A549 (cell line): ENCODE results near the gene RAP1A. TPM values are rescaled to one million over a fixed set of nuclear protein-coding genes. Genes with fewer than 3 reads are reported as not detected.

Source experiments
- ATAC-seq, 2 experiments: fragments of 200-7000 bp in 1 of 2; fragments of >200 bp in 1 of 2; cut with Nextera tagmentation in 1 of 2; cut with Tn5 transposase in 1 of 2; 3 replicates each; pipeline versions ENCODE4 v1.8.0 to v1.9.1; 2018 to 2020; ENCODE audit warnings: mild to moderate bottlenecking in 1 of 2, moderate library complexity in 1 of 2
- CTCF ChIA-PET: fragments of 300-600 bp; sonication (Branson Sonifier 250); formaldehyde crosslinking; extraction: SDS; loops from one replicate; lab custom pipeline; 2021; ENCODE audit warnings: antibody characterized with exemption, inconsistent platforms; lab: Yijun Ruan, JAX
- POLR2A ChIA-PET: fragments of 350-600 bp; formaldehyde crosslinking; extraction: SDS; loops from one replicate; lab custom pipeline; 2021; ENCODE audit warnings: antibody characterized with exemption, inconsistent platforms; lab: Yijun Ruan, JAX
- DNase-seq, 2 experiments: peaks; one replicate each; pipeline versions ENCODE4 v3.0.0 to v3.0.0-alpha.2; 2011 to 2016; ENCODE audit warnings: low read depth in 1 of 2, low spot score in 1 of 2
- FAIRE-seq: peaks from 2 replicates; lab custom pipeline; 2011; peaks lifted over from hg19 to GRCh38; lab: Jason Lieb, UNC
- H3K27ac ChIP-seq, 2 experiments: fragments of >200 bp; sonication (Bioruptor Twin); formaldehyde crosslinking; 3 replicates each; pipeline ENCODE4 v1.5.1; 2016 to 2017
- H3K4me1 ChIP-seq: fragments of >200 bp; sonication (Bioruptor Twin); formaldehyde crosslinking; 3 replicates; pipeline ENCODE4 v1.6.1; 2016
- H3K4me2 ChIP-seq: fragments of >200 bp; sonication (Bioruptor Twin); formaldehyde crosslinking; 3 replicates; pipeline ENCODE4 v1.6.1; 2016
- H3K4me3 ChIP-seq: fragments of >200 bp; sonication (Bioruptor Twin); formaldehyde crosslinking; 3 replicates; pipeline ENCODE4 v1.5.1; 2016
- H3K9me3 ChIP-seq: fragments of >200 bp; sonication (Bioruptor Twin); formaldehyde crosslinking; 3 replicates; pipeline ENCODE4 v1.6.1; 2016
- BCL3 ChIP-seq: fragments of >200 bp; sonication (Bioruptor Twin); formaldehyde crosslinking; IDR thresholded peaks from 3 replicates; pipeline ENCODE4 v1.6.1; 2016
- CBX8 ChIP-seq: fragments of 200-600 bp; sonication (generic); IDR thresholded peaks from 2 replicates; pipeline ENCODE4 v1.6.1; 2016
- CTCF ChIP-seq: fragments of >200 bp; sonication (Bioruptor Twin); formaldehyde crosslinking; IDR thresholded peaks from 3 replicates; pipeline ENCODE4 v1.5.1; 2016
- GATA3 ChIP-seq: IDR thresholded peaks from 2 replicates; pipeline ENCODE4 v1.6.1; 2012; ENCODE audit warnings: borderline replicate concordance
- HES2 ChIP-seq: fragments of >200 bp; sonication (Bioruptor Twin); formaldehyde crosslinking; IDR thresholded peaks from 2 replicates; pipeline ENCODE4 v1.6.1; 2016
- JUNB ChIP-seq: fragments of >200 bp; sonication (Bioruptor Twin); formaldehyde crosslinking; IDR thresholded peaks from 2 replicates; pipeline ENCODE4 v1.6.1; 2016
- MAX ChIP-seq: IDR thresholded peaks from 2 replicates; pipeline ENCODE4 v1.6.1; 2012
- MAZ ChIP-seq: fragments of 150-350 bp; IDR thresholded peaks from 2 replicates; pipeline ENCODE4 v1.6.1; 2014; ENCODE audit warnings: antibody characterized with exemption, low read depth, low read length, borderline replicate concordance
- MYC ChIP-seq: IDR thresholded peaks from 2 replicates; pipeline ENCODE4 v1.6.1; 2012; ENCODE audit warnings: mild to moderate bottlenecking, inconsistent platforms, low read length, improper control_type of control experiment, borderline replicate concordance
- NPAS2 ChIP-seq: fragments of 250-450 bp; sonication (Bioruptor Pico); IDR thresholded peaks from 2 replicates; pipeline ENCODE4 v1.8.0; 2022; ENCODE audit warnings: mild to moderate bottlenecking, moderate library complexity, borderline replicate concordance
- PHF8 ChIP-seq: fragments of 200-600 bp; sonication (generic); IDR thresholded peaks from 2 replicates; pipeline ENCODE4 v1.6.1; 2016; ENCODE audit warnings: low read depth, mild to moderate bottlenecking, antibody characterized with exemption, moderate library complexity, borderline replicate concordance
- POLR2A ChIP-seq: IDR thresholded peaks from 2 replicates; pipeline ENCODE4 v1.6.1; 2012; ENCODE audit warnings: mild to moderate bottlenecking, low read length
- RCOR1 ChIP-seq: fragments of 150-350 bp; IDR thresholded peaks from 2 replicates; pipeline ENCODE4 v1.6.1; 2014; ENCODE audit warnings: antibody characterized with exemption, low read length, low read depth
- SREBF2 ChIP-seq: fragments of 450-650 bp; IDR thresholded peaks from 2 replicates; pipeline ENCODE4 v1.6.1; 2014; ENCODE audit warnings: mild to moderate bottlenecking, moderate library complexity
- ZFP36 ChIP-seq: fragments of 450-650 bp; IDR thresholded peaks from 2 replicates; pipeline ENCODE4 v1.6.1; 2014; ENCODE audit warnings: borderline replicate concordance; ENCODE audit not compliant: partially characterized antibody
- ZNF302 ChIP-seq: fragments of 250-450 bp; sonication (Bioruptor Pico); IDR thresholded peaks from 2 replicates; pipeline ENCODE4 v1.9.0; 2021; ENCODE audit warnings: inconsistent platforms, mild to moderate bottlenecking, moderate library complexity
- ZSCAN20 ChIP-seq: fragments of 250-450 bp; sonication (Bioruptor Pico); IDR thresholded peaks from 2 replicates; pipeline ENCODE4 v1.8.0; 2022; ENCODE audit warnings: mild to moderate bottlenecking, moderate library complexity
- WGBS: methylation state at CpG from one replicate; pipeline ENCODE4 v1.1.6; 2017; ENCODE audit errors: missing lambda C conversion rate; 5-methylcytosine and 5-hydroxymethylcytosine counted together
- polyA plus RNA-seq, 4 experiments: library from polyadenylated mRNA; depleted of rRNA in 3 of 4; stranded (reverse); fragments of >200 nt; fragmentation: RNase III in 1 of 4; extraction: RNeasy Plus Mini Kit Qiagen cat#74134 plus additional on column Dnase treatment in 1 of 4; gene quantifications; 2 replicates in 3 of 4; 3 replicates in 1 of 4; pipeline ENCODE4 v1.2.3, GENCODE V29; 2011 to 2017
- TF ChIP-seq, protein P1 (sequence below): fragments of 150-350 bp; IDR thresholded peaks from 2 replicates; pipeline ENCODE4 v1.6.1; 2014; ENCODE audit warnings: low read depth, mild to moderate bottlenecking, low read length

Gene RAP1A
- polyA plus RNA-seq, 2 of the 4 experiments (the other 2 are of a cell fraction): 37.1 to 39.8 TPM

DNA sequence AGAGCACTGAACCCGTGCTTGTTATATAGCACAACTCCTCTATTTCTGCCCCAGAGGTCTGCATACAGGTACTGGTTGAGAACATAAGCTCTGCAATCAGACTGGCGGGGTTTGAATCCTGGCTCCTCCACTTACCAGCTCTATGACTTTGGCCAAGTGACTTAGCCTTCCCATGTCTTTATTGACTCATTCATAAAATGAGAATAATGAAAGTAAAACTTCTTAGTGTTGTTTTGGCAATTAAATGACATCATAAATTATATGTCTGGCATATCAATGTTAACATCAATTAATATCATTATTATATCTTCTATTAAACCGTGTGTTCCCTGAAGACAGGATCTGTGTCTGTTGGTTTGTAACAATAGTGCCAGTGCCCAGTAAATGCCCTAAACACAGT lies 115.3 kb downstream of the RAP1A start:
- TF ChIP-seq ZFP36: no peak
- TF ChIP-seq CBX8: no peak
- TF ChIP-seq HES2: no peak
- TF ChIP-seq RCOR1: no peak
- no peak for TF ChIP-seq POLR2A
- TF ChIP-seq ZSCAN20: no peak
- TF ChIP-seq, protein P1, sequence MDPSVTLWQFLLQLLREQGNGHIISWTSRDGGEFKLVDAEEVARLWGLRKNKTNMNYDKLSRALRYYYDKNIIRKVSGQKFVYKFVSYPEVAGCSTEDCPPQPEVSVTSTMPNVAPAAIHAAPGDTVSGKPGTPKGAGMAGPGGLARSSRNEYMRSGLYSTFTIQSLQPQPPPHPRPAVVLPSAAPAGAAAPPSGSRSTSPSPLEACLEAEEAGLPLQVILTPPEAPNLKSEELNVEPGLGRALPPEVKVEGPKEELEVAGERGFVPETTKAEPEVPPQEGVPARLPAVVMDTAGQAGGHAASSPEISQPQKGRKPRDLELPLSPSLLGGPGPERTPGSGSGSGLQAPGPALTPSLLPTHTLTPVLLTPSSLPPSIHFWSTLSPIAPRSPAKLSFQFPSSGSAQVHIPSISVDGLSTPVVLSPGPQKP: no peak
- TF ChIP-seq MAX: no peak
- no peak for TF ChIP-seq BCL3
- no peak for TF ChIP-seq GATA3
- TF ChIP-seq CTCF: no peak
- no peak for TF ChIP-seq MYC
- no peak for TF ChIP-seq NPAS2 (CRISPR knock-in tag)
- TF ChIP-seq JUNB: no peak
- TF ChIP-seq MAZ: no peak
- no peak for TF ChIP-seq SREBF2
- no peak for TF ChIP-seq PHF8
- TF ChIP-seq ZNF302 (CRISPR knock-in tag): no peak
- CTCF ChIA-PET: interaction anchor here (1.9 to 9.0 kb wide), 2 partner anchors 20 to 35 kb away, joined by 6 to 47 read pairs; no protein-coding TSS in a partner anchor
- WGBS: 75% methylated on average over 3 of the region's 3 CpGs

GRCh38 chr1:111735321-111735720 lies 115.7 kb downstream of the RAP1A start:
- TF ChIP-seq, protein P1: no peak
- TF ChIP-seq ZSCAN20: no peak
- no peak for FAIRE-seq

More for the DNA sequence above, 115.3 kb downstream of the RAP1A start:
- ATAC-seq (no peak), FAIRE-seq (no peak), DNase-seq (no peak)
- no peaks in the 10 kb centered on the region for H3K9me3 ChIP-seq
- POLR2A ChIA-PET: no interaction called here
- no peak overlapping the region for H3K27ac ChIP-seq
- H3K4me2 ChIP-seq: no peak overlapping the region
- no peak overlapping the region for H3K4me3 ChIP-seq
- H3K4me1 ChIP-seq: peaks cover 10% of the 10 kb centered on the region; the same call in 2 of the 3 replicates

More at GRCh38 chr1:111735321-111735720, 115.7 kb downstream of the RAP1A start:
- Histone ChIP-seq H3K27ac (no peak overlapping the region), H3K4me1 (peaks cover 10% of the 10 kb centered on the region; the same call in 2 of the 3 replicates), H3K4me3 (no peak overlapping the region), H3K9me3 (no peaks in the 10 kb centered on the region), H3K4me2 (no peak overlapping the region)
- CTCF ChIA-PET: interaction anchor here (1.9 to 9.0 kb wide), 2 partner anchors 21 to 34 kb away, joined by 6 to 47 read pairs; no protein-coding TSS in a partner anchor
- ATAC-seq: no peak
- no peak for DNase-seq
- POLR2A ChIA-PET: no interaction called here
- WGBS: 87% methylated on average over 4 of the region's 4 CpGs
